Smooth muscle cell of bladder (primary cell): Measurements from ENCODE around the gene GNB3. TPM values are rescaled to one million over a fixed set of nuclear protein-coding genes. Genes with fewer than 3 reads are reported as not detected.

Experiments used
- total RNA-seq: library from RNA; depleted of rRNA; stranded (reverse); fragments of >200 nt; gene quantifications from 2 replicates; pipeline ENCODE4 v1.2.3, GENCODE V29; 2014

The GNB3 gene
- 0.92 and 1.3 TPM in 2 replicates for total RNA-seq

GRCh38 chr12:6840761-6841515, at the start of gene GNB3:
TSS of gene GNB3 (plus strand) at chr12:6840925. CDS start at chr12:6841288, 363 bp downstream.

GRCh38 chr12:6821591-6822425, 18.9 kb upstream of the GNB3 start, which contains the start of gene GPR162:
TSS of gene GPR162 (plus strand) at chr12:6821821. CDS start at chr12:6823899, 2,078 bp downstream.

DNA sequence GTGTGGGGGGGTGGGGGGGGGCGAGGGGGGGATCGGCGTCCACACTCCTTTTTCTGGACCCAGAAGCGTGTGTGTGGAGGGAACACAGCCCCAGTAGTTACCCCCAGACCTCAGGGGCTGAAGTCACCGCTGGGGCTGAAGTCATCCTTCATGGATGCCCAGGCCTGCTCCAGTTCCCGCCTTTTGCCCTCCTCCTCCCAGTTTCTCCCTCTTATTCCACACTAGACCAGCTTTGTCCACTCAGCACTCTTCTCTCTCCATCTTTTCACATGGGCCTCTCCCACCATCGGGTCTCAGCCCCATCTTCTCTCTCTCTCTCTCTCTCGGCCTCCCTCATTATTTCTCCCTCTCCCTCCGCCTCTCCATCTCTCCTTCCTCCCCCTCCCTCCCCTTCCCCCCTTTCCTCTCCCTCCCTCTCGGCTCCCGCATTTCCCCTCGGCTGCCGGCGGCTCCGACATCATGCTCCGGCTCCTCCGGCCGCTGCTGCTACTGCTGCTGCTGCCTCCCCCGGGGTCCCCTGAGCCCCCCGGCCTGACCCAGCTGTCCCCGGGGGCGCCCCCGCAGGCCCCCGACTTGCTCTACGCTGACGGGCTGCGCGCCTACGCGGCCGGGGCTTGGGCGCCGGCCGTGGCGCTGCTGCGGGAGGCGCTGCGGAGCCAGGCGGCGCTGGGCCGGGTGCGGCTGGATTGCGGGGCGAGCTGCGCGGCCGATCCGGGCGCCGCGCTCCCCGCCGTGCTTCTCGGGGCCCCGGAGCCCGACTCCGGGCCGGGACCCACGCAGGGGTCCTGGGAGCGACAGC, 12.5 kb upstream of the GNB3 start, which contains the start of gene P3H3:
Gene P3H3, plus strand, starts transcription at position 426 of the 799 bp plus-strand sequence. Its CDS starts 34 bp downstream, at position 460.

GRCh38 chr12:6851153-6851920, 10.6 kb downstream of the GNB3 start, which contains the start of gene CDCA3:
TSS of gene CDCA3 (minus strand) at chr12:6851286. CDS start at chr12:6850952, 334 bp downstream.

GRCh38 chr12:6851921-6852650, 11.4 kb downstream of the GNB3 start, which contains the start of gene USP5:
TSS of gene USP5 (plus strand) at chr12:6852150. CDS start at chr12:6852180, 30 bp downstream.

GRCh38 chr12:6867413-6868210, 26.9 kb downstream of the GNB3 start, which contains the start of gene TPI1:
TSS of gene TPI1 (plus strand) at chr12:6867531. CDS start at chr12:6867567, 36 bp downstream.

GRCh38 chr12:6873094-6874014, 32.6 kb downstream of the GNB3 start, which contains the start of gene SPSB2:
TSS of gene SPSB2 (minus strand) at chr12:6873303. CDS start at chr12:6872901, 402 bp downstream.

Other genes with a start within 250 kb of the GNB3 start
- 189 and 195 TPM in 2 replicates for gene CHD4, start 233.5 kb upstream of the GNB3 start, total RNA-seq
- gene LPAR5, start 205.0 kb upstream of the GNB3 start, total RNA-seq: not detected in 2 replicates
- gene ACRBP, start 193.5 kb upstream of the GNB3 start, total RNA-seq: 0.28 and 0.37 TPM in 2 replicates
- gene ING4, start 177.8 kb upstream of the GNB3 start, total RNA-seq: 27.2 and 34.4 TPM in 2 replicates
- gene ZNF384, start 151.6 kb upstream of the GNB3 start, total RNA-seq: 6.8 and 10.4 TPM in 2 replicates
- 0.09 TPM in 1 of 2 replicates, not detected in the other for gene PIANP, start 140.1 kb upstream of the GNB3 start, total RNA-seq
- gene COPS7A, start 116.9 kb upstream of the GNB3 start, total RNA-seq: 78.9 and 89.7 TPM in 2 replicates
- 106 and 115 TPM in 2 replicates for gene MLF2, start 87.8 kb upstream of the GNB3 start, total RNA-seq
- 18.7 and 28.0 TPM in 2 replicates for gene PTMS, start 74.6 kb upstream of the GNB3 start, total RNA-seq
- 0.14 and 0.18 TPM in 2 replicates for gene LAG3, start 68.4 kb upstream of the GNB3 start, total RNA-seq
- gene CD4, start 51.4 kb upstream of the GNB3 start, total RNA-seq: 0.28 and 0.43 TPM in 2 replicates
- gene GPR162, start 19.1 kb upstream of the GNB3 start, total RNA-seq: 2.8 and 3.0 TPM in 2 replicates
- gene P3H3, start 12.5 kb upstream of the GNB3 start, total RNA-seq: 78.9 and 105 TPM in 2 replicates
- 2.0 and 2.1 TPM in 2 replicates for gene CDCA3, start 10.4 kb downstream of the GNB3 start, total RNA-seq
- gene USP5, start 11.2 kb downstream of the GNB3 start, total RNA-seq: 71.1 and 76.5 TPM in 2 replicates
- gene TPI1, start 26.6 kb downstream of the GNB3 start, total RNA-seq: 1,608 and 1,630 TPM in 2 replicates
- 6.5 and 6.7 TPM in 2 replicates for gene SPSB2, start 32.4 kb downstream of the GNB3 start, total RNA-seq
- gene LRRC23, start 63.9 kb downstream of the GNB3 start, total RNA-seq: 9.5 and 14.1 TPM in 2 replicates
- gene ENO2, start 73.7 kb downstream of the GNB3 start, total RNA-seq: 11.7 and 44.1 TPM in 2 replicates
- 5.0 and 7.5 TPM in 2 replicates for gene ATN1, start 87.0 kb downstream of the GNB3 start, total RNA-seq
- not detected in 2 replicates for gene RNU7-1, start 102.9 kb downstream of the GNB3 start, total RNA-seq
- 170 and 215 TPM in 2 replicates for gene C12orf57, start 103.1 kb downstream of the GNB3 start, total RNA-seq
- gene PTPN6, start 110.4 kb downstream of the GNB3 start, total RNA-seq: under 0.01 and 0.09 TPM in 2 replicates
- gene PHB2, start 129.7 kb downstream of the GNB3 start, total RNA-seq: 147 and 183 TPM in 2 replicates
- 32.4 and 39.4 TPM in 2 replicates for gene EMG1, start 130.0 kb downstream of the GNB3 start, total RNA-seq
- 13.8 and 17.2 TPM in 2 replicates for gene LPCAT3, start 177.6 kb downstream of the GNB3 start, total RNA-seq
- gene C1S, start 219.8 kb downstream of the GNB3 start, total RNA-seq: 545 and 658 TPM in 2 replicates